RWPE2 (cell line): ENCODE measurements around the gene NAV2.
A peak's percentile ranks its signal among the peaks of the same experiment; 100 is the strongest.

Experiments used
- ATAC-seq: fragments of 200-7000 bp; cut with Tn5 transposase; 3 replicates; pipeline ENCODE4 v1.9.1; 2021; ENCODE audit warnings: low read depth
- DNase-seq: peaks from one replicate; pipeline ENCODE4 v3.0.0-alpha.2; 2020; ENCODE audit warnings: low spot score
- H3K27ac ChIP-seq: fragments of 450-650 bp; 2 replicates; pipeline ENCODE4 v1.5.1; 2017; ENCODE audit warnings: mild to moderate bottlenecking; ENCODE audit not compliant: poor library complexity, severe bottlenecking
- H3K27me3 ChIP-seq: fragments of 250-450 bp; sonication (Bioruptor Pico); 2 replicates; pipeline ENCODE4 v1.5.1; 2021; ENCODE audit warnings: mild to moderate bottlenecking, moderate library complexity; ENCODE audit not compliant: insufficient read depth, poor library complexity, severe bottlenecking
- H3K36me3 ChIP-seq: fragments of 250-450 bp; sonication (Bioruptor Pico); 2 replicates; pipeline ENCODE4 v1.5.1; 2020; ENCODE audit warnings: low read depth, mild to moderate bottlenecking, moderate library complexity
- H3K4me1 ChIP-seq: fragments of 250-450 bp; sonication (Bioruptor Pico); 2 replicates; pipeline ENCODE4 v1.5.1; 2021; ENCODE audit warnings: mild to moderate bottlenecking, moderate library complexity; ENCODE audit not compliant: insufficient read depth, poor library complexity, severe bottlenecking
- H3K4me3 ChIP-seq: fragments of 250-450 bp; sonication (Bioruptor Pico); 2 replicates; pipeline ENCODE4 v1.5.1; 2021; ENCODE audit warnings: mild to moderate bottlenecking, moderate library complexity; ENCODE audit not compliant: severe bottlenecking
- H3K9me3 ChIP-seq: fragments of 250-450 bp; sonication (Bioruptor Pico); 2 replicates; pipeline ENCODE4 v1.5.1; 2021; ENCODE audit warnings: mild to moderate bottlenecking, moderate library complexity; ENCODE audit not compliant: severe bottlenecking
- CTCF ChIP-seq: fragments of 450-650 bp; IDR thresholded peaks from one replicate; pipeline ENCODE4 v1.5.1; 2017; ENCODE audit warnings: mild to moderate bottlenecking, moderate library complexity; ENCODE audit not compliant: poor library complexity, severe bottlenecking

Gene NAV2

GRCh38 chr11:20059587-20060021 lies 347.0 kb downstream of the NAV2 start:
- TF ChIP-seq CTCF: no peak
- DNase-seq (no peak), ATAC-seq (no peak)
- Histone ChIP-seq H3K4me3 (no peak overlapping the region), H3K9me3 (no peaks in the 10 kb centered on the region), H3K4me1 (peaks cover 30% of the 10 kb centered on the region), H3K27ac (peak overlapping the region; percentile 8), H3K36me3 (peaks cover 77% of the 10 kb centered on the region), H3K27me3 (no peaks in the 10 kb centered on the region)

GRCh38 chr11:20060181-20060580 lies 347.5 kb downstream of the NAV2 start:
- ATAC-seq (no peak), DNase-seq (no peak)
- TF ChIP-seq CTCF: no peak
- Histone ChIP-seq H3K9me3 (no peaks in the 10 kb centered on the region), H3K4me1 (peaks cover 25% of the 10 kb centered on the region), H3K4me3 (no peak overlapping the region), H3K36me3 (peaks cover 71% of the 10 kb centered on the region), H3K27me3 (no peaks in the 10 kb centered on the region), H3K27ac (peak overlapping the region; percentile 8)

- H3K4me1 ChIP-seq: peaks cover 19% of the 10 kb centered on the region
- DNase-seq (no peak), ATAC-seq (no peak)
- no peak for TF ChIP-seq CTCF
- no peak overlapping the region for H3K27ac ChIP-seq
- H3K9me3 ChIP-seq: no peaks in the 10 kb centered on the region
- no peak overlapping the region for H3K4me3 ChIP-seq
- H3K27me3 ChIP-seq: no peaks in the 10 kb centered on the region
- H3K36me3 ChIP-seq: peaks cover 66% of the 10 kb centered on the region
Measured at GRCh38 chr11:20060647-20061205, 348.1 kb downstream of the NAV2 start.

GRCh38 chr11:20061776-20062175 lies 349.1 kb downstream of the NAV2 start:
- H3K36me3 ChIP-seq: peaks cover 61% of the 10 kb centered on the region

More at GRCh38 chr11:20061776-20062175, 349.1 kb downstream of the NAV2 start:
- Histone ChIP-seq H3K27ac (no peak overlapping the region), H3K9me3 (no peaks in the 10 kb centered on the region), H3K27me3 (no peaks in the 10 kb centered on the region), H3K4me3 (no peak overlapping the region), H3K4me1 (peaks cover 9% of the 10 kb centered on the region)
- no peak for TF ChIP-seq CTCF
- DNase-seq: no peak
- no peak for ATAC-seq
